ENCODE results near the gene CORO2A. TPM values are rescaled to one million over a fixed set of nuclear protein-coding genes. Genes with fewer than 3 reads are reported as not detected.

CORO2A gene
- total RNA-seq, 1 donor from 2014 or later = 2.3 TPM

DNA sequence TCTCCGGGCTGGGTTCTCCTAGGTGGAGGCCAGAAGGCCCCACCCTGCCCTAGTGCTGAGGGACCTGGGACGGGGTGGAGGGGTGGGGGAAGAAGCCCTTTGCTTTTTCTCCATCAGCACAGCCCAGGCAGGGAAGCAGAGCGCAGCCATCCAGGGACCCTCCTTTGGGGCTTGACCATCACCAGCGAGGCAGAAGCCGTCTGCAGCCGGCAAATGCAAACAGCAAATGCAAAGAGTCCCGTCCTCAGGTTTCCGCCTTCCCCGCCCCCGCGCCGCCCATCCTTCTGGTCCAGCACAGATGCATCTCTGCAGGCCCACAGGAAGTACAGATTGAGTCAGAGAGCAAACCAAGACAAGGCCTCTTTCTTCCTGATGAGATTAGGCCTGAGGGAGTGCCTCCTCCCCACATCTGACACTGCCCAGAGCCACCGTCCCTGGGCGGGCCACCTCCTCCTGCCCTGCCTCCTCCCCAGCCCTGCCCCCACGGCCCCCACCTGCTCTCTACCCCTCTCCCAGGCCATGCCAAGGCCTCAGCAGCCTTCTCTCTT lies 23.4 kb downstream of the CORO2A start:
- DNase-seq = no peak

DNA sequence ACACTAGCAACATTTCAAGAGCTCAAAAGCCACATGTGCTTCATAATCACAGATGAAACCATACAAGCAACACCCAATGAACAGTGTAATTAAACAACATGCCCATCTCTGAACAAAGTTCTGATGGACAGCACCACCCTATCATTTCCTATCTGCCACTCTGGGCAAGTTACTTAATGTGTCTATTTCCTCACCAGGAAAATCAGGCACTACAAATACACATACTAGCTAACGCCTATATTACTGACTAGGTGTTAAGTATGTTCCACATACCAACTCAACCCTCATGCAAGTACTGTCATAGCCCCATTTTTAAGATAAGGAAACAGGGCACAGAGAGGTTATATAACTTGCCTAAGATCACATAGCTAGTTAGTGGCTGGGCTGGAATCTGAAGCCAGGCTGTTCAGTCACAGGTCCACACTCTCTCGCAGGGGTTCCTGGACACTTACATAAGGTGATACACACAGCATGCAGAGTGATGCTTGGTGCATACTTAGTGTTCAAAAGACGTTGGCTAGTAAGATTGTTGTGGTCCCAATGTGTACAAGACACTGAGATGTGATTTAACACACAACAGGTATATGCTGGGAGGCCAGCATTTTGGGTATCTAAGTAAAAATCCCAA lies 24.2 kb downstream of the CORO2A start:
- DNase-seq = no peak

DNA sequence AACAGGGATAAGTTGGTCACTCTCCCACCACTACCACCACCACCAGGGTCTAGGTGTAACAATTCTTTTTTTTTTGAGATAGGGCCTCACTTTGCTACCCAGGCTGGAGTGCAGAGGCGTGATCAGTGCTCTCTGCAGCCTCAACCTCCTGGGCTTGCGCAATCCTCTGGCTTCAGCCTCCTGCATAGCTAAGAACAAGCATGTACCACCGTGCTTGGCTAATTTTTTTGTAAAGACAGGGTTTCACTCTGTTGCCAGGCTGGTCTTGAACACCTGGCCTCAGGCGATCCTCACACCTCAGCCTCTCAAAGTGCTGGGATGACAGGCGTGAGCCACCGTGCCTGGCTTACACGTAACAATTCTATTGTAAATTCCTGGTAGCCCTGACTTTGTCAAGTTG lies 27.5 kb downstream of the CORO2A start:
- no peak for DNase-seq

DNA sequence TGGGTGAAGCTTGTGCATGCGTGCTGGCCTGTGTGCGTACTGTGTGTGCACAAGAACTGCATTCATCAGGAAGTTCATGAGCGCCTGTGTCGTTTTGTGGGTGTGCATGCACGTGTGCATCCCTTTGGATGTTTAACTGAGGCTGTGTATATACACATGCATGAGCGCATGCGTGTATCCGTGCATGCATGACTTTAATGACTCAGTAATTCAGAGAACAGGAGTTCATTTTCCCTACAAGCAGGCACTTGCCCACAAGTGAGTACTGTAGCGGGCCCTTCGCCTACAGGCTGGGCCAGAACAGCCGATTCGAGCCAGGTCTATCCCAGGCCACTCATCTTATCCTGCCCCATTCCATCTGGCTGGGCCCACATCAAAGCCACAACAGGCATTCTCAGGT lies 29.8 kb downstream of the CORO2A start:
- no peak for DNase-seq

DNA sequence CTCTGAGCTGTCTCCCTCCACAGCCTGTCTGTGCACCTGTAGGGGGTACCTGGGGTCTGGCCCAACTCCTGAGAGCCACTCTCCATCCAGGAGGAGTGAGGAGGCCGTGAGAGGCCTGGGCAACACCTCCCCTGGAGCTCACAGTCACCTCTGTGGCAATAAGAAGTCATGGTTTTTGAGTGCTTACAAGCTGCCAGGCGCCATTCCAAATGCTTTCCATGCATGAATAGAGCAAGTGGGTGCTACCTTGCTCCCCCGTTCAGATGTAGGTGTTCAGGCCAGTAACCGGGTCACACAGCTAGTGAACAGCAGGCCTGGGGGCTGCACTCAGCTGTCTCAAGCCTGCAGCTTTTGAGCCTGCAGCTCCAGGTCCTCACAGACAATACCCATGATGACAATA lies 30.6 kb downstream of the CORO2A start:
- DNase-seq = no peak

DNA sequence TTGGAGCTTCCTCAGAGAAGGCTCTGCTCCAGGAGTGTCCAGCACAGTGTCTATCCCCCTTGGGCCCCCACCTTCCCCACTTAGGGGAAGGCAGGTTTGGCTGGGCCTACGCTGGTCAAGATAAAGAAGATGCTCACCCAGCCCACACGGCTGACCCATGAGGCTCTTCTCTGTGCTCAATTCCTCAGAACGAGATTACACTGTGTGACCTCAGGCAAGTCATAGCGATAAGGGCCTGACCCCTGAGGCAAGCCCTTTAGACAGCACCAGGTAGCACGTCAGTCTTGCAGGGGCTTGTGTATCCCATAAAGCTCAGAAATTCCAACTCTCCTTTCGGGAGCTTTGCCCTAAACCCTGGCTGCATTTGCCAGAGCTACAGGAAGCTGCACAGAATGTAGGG lies 32.6 kb downstream of the CORO2A start:
- DNase-seq = no peak

DNA sequence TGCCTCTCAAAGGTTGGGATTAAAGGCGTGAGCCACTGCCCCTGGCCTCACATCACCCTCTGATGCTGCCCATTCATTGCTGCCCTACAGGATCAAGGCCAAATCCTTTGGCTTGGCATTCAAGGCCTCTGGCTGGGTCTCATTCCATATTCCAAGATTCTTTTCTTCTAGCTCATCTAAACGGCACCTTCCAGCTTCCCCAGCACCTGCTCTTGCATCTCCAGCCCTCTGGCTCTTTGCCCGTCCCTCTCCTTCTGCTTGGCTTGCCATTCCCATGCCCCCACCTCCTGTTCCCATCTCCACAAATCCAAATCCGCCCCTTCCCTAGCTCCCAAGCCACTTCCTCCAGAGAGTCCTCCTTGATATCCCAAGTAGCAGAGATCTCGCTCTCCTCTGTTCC lies 33.1 kb downstream of the CORO2A start:
- no peak for DNase-seq

DNA sequence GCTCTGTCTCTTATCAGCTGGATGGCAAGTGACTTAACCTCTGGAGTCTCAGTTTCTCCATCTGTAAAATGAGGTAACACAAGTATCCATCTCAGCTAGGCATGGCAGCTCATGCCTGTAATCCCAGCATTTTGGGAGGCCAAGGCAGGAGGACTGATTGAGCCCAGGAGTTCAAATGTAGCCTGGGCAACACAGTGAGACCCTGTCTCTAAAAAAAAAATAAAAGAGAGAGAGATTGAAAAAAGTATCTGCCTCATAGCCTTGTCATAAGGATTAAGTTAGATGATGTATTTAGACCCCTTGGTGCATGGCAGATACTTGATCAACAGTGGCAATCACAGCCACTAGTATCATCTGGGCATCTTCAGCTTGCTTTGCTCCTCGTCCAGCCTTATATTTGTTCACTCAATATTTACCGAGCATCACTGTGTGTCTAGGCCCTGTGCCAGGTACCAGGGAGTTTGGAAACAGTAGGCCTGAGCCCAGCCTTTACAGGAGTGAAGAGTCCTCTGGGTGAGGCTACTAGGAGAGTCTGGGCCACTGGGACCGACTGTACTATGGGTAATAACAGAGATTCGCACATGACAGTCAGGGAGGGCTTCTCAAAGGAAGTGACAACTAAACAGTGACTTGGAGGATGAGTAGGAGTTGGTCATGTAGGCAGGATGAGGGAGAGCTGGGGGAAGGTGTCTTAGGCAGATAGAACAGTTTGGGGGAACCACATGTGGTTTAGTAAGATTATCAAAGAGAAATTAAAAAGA lies 34.2 kb downstream of the CORO2A start:
- DNase-seq = no peak

DNA sequence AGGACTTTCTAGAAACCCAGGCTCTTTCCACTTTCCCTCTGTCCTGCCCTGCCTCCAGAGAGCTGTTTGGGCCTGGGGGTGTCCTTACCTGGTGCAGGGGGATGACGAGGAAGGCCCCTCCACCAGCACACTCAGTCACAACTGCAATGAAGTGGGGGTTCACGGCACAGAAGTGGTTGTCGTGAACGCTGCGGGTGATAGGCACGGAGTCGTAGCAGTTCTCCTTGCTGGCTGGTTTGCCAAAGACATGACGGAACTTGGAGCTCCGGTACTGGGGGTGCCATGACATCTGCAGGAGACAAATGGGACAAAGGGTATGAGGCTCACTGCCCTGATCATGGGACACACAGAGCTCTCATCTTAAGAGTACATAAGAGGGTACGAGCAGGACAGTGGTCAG lies 35.1 kb downstream of the CORO2A start:
- DNase-seq = no peak

DNA sequence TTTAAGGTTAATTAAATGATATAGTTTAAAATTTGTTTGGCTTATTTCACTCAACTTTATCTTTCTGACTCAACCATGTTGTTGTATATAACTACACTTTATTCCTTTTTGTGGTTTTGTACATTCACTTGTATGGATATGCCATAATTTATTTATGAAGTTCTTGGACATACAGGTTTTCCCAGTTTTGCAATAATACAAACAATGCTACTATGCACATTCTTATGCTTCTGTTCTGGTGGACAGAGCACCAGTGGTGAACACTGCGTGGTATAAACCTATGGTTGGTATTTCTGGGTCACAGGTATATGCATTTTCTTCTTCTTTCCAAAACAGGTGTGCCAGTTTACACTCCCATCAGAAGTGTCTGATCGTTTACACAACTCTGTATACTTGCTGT lies 37.8 kb downstream of the CORO2A start:
- no peak for DNase-seq

DNA sequence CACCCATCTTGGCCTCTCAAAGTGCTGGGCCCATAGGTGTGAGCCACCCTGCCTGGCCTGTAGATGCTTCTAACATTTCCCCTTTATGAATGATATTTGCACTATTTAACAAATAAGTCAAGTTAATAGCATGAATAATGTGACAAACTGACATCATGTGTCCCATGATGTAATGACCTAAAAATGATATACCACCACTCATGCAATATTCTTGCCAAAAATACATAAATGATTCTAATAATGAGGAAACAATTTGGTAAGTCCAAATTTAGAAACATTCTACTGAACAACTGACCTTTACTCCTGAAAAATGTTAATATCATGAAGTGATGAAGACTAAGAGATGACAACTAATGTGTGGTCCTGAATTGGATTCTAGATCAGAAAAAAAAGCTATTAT lies 39.9 kb downstream of the CORO2A start:
- DNase-seq = no peak

DNA sequence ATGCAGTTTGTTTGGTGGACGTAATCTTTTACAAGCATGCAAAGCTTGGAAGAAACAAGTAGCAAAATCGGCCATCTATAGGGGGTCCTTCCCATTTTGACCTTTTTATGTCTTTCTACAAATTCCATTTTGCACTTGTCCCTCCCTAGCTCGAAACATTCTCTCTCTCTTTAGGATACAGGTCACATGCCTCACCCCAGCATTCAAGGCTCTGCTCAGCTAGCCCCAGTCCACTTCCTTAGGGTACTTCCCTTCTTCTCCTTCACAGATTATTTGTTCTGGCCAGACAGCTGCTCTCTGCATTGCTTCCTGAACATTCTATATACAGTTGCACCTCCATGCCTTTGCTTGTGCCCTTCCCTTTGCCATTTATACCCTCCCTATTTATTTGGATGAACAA lies 41.7 kb downstream of the CORO2A start:
- no peak for DNase-seq

DNA sequence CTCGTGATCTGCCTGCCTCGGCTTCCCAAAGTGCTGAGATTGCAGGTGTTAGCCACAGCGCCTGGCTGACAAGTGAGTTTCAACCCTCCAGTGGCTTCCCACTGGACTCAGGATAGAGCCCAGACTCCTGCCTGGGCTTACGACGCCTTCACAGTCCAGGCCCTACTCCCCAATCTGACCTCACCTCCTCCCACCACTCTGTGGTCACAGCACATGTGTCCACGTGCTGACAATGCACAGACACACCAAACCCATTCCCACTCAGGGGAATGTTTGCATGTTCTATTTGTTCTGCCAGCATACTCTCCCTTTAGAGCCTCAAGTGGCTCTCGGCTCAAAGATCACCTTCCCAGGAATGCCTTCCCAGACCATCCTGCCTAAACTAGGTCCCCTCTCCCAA lies 42.3 kb downstream of the CORO2A start:
- no peak for DNase-seq

DNA sequence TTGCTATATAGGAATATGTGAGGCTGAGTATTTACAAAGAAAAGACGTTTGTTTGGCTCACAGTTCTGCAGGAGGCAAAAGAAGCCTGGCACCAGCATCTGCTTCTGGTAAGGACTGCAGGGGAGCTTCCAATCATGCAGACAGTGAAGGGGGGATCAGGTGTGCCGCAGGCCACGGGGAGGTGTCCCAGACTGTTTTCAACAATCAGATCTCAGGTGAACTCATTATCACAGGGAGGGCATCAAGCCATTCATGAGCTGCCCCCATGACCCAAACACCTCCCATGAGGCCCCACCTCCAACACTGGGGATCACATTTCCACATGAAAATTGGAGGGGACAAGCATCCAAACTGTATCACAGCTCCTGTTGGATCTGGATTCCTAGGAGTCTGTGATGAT lies 43.0 kb downstream of the CORO2A start:
- DNase-seq = no peak

DNA sequence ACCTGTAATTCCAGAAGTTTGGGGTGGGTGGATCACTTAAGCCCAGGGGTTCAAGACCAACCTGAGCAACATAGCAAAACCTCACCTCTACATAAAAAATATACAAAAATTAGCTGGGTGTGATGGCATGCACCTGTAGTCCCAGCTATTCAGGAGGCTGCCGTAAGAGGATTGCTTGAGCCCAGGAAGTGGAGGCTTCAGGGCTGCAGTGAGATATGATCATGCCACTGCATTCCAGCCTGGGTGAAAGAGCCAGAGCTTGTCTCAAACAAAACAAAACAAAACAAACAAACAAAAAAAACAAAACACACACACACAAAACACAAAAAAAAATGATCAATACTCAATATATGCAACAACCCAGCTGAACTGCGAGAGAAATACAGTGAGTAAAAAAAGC lies 44.0 kb downstream of the CORO2A start:
- DNase-seq = no peak

DNA sequence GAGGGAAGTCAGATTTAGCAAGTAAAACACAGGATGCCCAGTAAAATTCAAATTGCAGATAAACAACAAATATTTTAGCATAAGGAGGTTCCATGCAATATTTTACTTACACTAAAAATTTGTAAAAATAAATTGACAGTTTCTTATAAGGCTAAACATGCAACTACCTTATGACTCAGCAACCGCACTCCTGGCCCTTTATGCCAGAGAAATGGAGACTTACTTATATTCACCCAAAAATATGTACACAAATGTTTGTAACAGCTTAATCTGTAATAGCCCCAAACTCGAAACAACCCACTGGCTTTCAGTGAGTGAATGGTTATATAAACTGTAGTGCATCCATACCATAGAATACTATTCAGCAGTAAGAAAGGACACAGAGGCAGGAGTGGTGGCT lies 44.9 kb downstream of the CORO2A start:
- DNase-seq = no peak

DNA sequence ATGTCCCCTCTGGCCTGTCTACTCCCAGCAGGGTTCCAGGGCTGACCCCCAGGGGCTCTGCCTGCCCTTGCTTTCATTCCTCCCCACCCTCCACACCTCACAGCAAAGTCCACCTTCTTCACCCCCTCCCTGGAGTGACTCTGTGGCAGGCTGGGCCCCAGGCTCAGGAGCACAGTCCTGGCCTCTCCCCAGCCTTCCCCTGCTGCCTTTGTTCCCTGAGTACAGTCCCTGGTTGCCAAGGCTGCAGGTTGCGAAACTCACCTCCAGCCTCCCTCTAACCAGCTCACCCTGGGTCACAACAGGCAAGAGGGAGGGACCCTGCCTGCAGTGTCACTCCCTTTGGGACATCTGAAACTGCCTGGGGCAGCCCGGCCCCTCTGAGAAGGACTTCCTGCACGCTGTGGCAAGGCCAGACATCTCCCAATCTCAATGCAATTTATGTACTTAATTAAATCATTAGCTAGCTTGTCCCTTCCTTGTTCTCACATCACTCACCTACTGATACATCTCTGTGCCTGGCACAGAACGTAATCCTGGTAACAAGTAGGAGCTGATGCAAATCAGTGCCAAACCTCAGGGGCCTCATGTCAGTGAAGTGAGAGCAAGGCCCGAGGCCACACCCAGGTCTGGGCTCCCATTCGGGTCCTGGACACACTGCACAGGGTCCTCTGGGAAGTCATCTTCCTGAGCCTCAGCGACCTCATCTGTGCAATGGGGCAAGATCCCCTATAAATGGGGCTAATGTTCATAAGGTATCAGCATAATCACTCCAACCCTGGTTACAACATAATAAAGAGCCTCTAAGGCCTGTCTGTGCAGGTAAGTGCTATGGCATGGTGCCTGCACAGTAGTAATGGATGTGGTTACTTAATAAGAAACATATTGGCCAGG lies 46.1 kb downstream of the CORO2A start:
- DNase-seq = no peak

DNA sequence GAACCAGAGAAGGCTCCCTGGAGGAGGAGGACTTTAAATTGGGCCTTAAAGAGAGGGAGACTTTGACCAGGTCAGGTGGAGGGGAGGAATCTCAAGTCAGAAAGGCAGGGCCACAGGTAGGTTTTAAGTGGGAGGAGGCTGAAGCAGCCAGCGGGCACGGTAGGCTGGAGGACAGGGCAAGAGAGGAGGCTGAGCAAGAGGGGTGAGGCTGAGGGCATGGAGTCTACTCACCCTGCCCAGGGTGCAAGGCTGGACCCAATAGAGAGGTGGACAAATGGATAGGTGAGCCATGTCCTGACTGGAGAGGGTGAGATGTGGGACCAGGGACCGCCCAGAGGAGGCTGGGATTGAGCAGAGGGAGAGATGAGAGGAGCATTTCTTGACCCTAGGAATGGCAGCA lies 47.8 kb downstream of the CORO2A start:
- DNase-seq = no peak

DNA sequence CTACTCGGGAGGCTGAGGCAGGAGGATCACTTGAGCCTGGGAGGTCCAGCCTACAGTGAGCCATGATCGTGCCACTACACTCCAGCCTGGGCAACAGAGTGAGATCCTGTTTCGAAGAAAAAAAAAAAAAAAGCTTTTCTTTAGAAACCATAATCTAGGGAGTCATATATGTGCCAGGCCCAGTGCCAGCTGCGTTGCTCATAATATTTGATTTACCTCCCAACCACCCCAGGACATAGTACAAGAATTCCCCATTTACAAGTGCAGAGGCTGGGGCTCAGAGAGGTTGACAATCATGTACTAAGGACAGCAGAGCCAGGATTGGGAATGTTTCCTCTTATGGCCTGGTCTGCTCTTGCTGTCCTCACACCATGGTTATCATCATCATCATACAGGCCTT lies 48.4 kb downstream of the CORO2A start:
- no peak for DNase-seq

DNA sequence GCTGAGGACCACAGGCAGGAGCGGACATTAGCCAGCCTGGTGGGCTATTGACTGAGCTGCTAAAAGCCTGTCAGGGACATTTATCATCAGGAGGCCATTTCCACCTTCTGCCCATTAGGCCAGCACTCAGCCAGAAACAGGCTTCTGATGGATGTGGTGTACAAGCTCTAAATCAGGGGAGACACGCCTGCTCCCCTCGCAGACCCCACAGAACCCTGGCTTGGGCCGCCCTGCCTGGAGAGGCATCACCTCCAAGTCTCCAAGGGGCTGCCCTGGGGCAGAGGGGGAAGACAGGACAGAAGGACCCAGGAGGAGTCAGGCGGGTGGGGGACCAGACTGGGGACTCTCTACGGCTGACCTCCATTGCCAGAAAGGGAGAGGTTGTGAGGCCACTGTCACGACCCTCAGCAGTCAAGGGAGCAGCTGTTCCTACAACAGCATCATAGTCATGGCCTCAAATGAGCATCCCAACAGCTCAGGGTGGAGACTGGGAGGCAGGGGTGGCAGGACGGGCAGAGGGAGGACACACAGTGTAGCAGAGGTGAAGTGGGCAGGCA lies 49.4 kb downstream of the CORO2A start:
- no peak for DNase-seq

DNA sequence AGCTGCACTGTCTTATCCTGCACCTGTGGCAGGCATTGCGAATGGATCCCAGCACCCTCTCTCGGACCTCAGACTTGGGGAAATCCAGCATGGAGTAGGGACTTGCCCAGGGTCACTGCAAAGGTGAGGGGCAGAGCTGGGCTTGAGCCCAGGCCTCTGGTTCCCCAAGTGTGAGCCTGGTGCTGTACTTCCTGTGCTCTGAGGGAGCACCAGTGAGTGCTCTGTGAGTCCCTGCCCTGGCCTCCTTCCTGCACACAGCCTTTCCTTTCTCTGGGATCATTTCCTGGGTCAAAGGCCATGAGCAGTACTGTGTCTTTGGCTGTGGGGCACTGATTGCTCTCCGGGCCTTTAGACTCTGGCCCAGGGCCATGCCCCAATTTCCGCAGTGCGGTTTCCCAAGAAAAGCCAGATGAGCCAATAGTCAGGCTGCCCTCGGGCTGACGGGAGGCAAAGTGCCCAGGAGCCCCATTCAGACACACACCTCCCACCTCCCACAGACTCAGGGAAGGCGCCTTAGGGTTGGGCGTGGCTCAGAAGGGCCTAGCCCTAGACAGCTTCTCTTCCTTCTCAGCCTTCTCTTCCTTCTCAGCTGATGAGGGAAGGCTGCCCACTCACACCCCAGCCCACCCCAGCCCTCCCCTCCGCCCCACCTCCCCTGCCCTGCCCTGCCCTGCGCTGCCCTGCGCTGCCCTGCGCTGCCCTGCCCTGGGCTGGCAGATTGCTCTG lies 50.1 kb downstream of the CORO2A start:
- no peak for DNase-seq

DNA sequence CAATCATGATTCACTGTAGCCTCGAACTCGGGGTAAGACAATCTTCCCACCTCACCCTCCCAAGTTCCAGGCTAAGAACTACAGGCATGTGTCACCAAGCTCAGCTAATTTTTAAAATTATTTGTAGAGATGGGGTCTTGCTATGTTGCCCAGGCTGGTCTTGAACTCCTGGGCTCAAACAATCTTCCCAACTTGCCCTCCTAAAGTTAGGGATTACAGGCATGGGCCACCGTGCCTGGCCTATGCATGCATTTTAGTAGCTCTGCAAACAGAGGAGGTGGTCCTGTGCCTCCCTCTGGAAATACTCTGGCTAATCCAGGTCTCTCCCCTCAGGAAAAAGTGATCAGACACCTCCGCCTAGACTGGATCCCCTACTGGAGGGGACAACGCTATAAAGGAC lies 51.9 kb downstream of the CORO2A start:
- DNase-seq = no peak
